ENCODE measurements around the gene ATP6V1C2. TPM values are rescaled to one million over a fixed set of nuclear protein-coding genes. Genes with fewer than 3 reads are reported as not detected.

Gene ATP6V1C2
- total RNA-seq, 1 donor from 2014 or later, result 0.69 TPM

DNA sequence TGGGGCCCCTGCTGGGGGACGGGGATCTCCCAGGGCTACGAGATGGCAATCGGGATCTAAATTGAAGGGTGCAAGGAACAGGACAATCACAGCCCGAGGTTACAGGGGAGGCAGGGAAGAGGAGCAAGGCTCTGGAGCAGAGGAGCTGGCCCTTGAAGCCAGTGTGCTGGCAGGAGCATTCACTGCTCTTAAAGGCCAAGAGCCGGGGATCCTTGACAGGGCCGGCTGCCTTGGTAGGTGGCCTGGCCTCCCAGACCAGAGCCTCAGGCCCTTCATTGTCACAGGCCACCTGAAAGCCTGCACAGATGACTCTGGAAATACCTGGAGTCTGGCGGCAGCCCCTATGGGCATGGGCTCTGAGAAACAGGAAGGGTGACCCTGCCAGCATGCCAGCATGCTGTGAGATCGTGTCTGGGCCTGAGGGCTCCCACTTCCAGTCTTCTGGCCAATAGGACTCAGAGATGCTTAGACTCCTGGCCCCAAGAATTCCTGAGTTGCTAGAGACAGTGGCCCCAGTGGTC lies 52.5 kb downstream of the ATP6V1C2 start:
- TF ChIP-seq, protein P1, sequence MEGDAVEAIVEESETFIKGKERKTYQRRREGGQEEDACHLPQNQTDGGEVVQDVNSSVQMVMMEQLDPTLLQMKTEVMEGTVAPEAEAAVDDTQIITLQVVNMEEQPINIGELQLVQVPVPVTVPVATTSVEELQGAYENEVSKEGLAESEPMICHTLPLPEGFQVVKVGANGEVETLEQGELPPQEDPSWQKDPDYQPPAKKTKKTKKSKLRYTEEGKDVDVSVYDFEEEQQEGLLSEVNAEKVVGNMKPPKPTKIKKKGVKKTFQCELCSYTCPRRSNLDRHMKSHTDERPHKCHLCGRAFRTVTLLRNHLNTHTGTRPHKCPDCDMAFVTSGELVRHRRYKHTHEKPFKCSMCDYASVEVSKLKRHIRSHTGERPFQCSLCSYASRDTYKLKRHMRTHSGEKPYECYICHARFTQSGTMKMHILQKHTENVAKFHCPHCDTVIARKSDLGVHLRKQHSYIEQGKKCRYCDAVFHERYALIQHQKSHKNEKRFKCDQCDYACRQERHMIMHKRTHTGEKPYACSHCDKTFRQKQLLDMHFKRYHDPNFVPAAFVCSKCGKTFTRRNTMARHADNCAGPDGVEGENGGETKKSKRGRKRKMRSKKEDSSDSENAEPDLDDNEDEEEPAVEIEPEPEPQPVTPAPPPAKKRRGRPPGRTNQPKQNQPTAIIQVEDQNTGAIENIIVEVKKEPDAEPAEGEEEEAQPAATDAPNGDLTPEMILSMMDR (IDR thresholded peaks at IDR 0.05; ENCODE audit: borderline replicate concordance), result no peak
- intact Hi-C loops (cut with micrococcal nuclease), result no loop called here
- Histone ChIP-seq H3K27ac (replicated peaks) (peak overlapping the region; percentile 80), H3K36me3 (peaks cover 16% of the 10 kb centered on the region), H3K4me3 (no peak overlapping the region), H3K4me1 (peaks cover 33% of the 10 kb centered on the region), H3K9me3 (replicated peaks) (no peaks in the 10 kb centered on the region), H3K27me3 (ENCODE audit: low read depth) (no peaks in the 10 kb centered on the region)
- DNase-seq, result no peak

DNA sequence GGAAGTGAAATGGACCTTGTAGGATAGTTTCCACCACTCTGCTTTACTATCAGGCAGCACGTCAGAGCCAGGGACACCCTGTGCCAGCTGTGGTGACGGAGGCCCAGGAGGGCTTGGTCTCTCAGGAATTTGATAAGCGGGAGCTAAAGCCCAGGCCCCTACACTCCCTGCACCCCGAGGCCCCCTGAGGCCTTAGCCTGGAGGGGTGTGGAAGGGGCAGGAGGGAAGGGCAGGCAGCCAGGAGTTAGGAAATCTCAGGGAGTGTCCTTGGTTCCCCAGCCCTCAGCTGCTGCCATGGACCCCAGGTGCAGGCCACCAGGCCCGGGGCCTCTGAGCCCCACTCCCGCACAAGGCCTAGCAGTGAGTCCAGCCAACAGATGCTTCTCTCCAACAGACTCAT lies 53.0 kb downstream of the ATP6V1C2 start:
- Histone ChIP-seq H3K4me1 (peaks cover 33% of the 10 kb centered on the region), H3K4me3 (no peak overlapping the region), H3K9me3 (replicated peaks) (no peaks in the 10 kb centered on the region), H3K36me3 (peaks cover 16% of the 10 kb centered on the region), H3K27me3 (ENCODE audit: low read depth) (no peaks in the 10 kb centered on the region), H3K27ac (replicated peaks) (peak overlapping the region; percentile 80)
- TF ChIP-seq, protein P1 (IDR thresholded peaks at IDR 0.05; ENCODE audit: borderline replicate concordance), result no peak
- DNase-seq, result peak; percentile 34
- intact Hi-C loops (cut with micrococcal nuclease), result no loop called here

DNA sequence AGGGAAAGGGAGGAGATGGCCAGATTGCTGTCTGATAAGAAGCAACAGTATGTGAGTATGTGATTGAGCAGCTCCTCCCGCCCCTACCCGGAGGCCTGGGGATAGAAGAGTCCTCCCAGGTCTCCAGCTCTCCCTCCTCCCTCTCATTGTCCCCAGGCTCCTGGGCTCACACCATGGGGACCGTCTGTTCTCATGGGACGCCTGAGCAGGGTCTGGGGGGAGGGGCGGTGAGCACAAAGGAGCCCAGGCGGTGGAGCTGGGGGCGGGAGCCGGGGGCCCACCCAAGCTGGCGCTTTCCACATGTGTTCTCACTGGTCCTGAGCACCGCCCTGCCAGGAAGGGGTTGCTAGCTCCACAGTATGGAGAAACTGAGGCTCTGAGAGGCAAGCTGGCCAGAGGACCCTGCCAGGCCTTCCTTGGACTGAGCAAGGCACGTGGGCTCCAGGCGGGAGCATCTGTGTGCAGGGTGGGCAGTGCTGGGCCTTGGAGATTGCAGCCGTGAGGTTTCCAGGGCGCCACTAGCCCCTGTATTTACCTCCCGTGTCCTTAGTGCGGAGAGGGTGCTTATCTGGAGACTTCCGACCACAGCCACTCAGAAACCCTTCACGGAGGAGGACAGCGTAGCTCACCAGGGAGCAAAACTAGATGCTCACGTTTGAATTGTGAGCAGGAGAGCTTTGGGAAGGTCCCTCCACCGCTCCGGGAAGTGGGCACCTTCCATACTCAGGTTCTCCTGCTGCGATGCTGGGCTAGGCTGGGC lies 53.8 kb downstream of the ATP6V1C2 start:
- Histone ChIP-seq H3K27me3 (ENCODE audit: low read depth) (no peaks in the 10 kb centered on the region), H3K4me1 (peaks cover 33% of the 10 kb centered on the region), H3K4me3 (no peak overlapping the region), H3K36me3 (peaks cover 24% of the 10 kb centered on the region), H3K27ac (replicated peaks) (peak overlapping the region; percentile 80), H3K9me3 (replicated peaks) (no peaks in the 10 kb centered on the region)
- TF ChIP-seq, protein P1 (IDR thresholded peaks at IDR 0.05; ENCODE audit: borderline replicate concordance), result no peak
- DNase-seq, result no peak
- intact Hi-C loops (cut with micrococcal nuclease), result no loop called here

DNA sequence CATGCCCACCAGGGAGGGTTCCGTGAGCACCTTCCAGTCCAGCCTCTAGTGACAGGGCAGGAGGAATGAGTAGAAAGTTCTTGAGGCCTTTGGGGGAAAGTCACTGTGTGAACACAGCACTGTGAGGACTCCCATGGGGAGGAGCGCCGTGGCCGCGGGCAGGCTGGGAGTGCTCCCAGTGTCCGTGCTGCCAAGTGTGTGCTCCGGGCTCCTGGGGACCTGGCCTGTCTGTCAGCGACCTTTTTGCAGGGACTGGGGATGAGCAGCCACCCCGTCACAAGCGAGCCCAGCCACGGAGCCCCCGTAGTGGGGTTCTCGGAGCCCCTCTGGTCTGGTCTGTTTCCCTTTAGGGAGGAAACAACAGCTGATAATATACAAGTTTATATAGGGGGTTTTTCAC lies 54.4 kb downstream of the ATP6V1C2 start:
- no peak overlapping the region for H3K27ac ChIP-seq (replicated peaks)
- H3K4me3 ChIP-seq, result no peak overlapping the region
- no peak for DNase-seq
- H3K36me3 ChIP-seq, result peaks cover 31% of the 10 kb centered on the region
- H3K27me3 ChIP-seq (ENCODE audit: low read depth), result no peaks in the 10 kb centered on the region
- H3K9me3 ChIP-seq (replicated peaks), result no peaks in the 10 kb centered on the region
- H3K4me1 ChIP-seq, result peaks cover 33% of the 10 kb centered on the region
- intact Hi-C loops (cut with micrococcal nuclease), result no loop called here
- TF ChIP-seq, protein P1 (IDR thresholded peaks at IDR 0.05; ENCODE audit: borderline replicate concordance), result no peak

DNA sequence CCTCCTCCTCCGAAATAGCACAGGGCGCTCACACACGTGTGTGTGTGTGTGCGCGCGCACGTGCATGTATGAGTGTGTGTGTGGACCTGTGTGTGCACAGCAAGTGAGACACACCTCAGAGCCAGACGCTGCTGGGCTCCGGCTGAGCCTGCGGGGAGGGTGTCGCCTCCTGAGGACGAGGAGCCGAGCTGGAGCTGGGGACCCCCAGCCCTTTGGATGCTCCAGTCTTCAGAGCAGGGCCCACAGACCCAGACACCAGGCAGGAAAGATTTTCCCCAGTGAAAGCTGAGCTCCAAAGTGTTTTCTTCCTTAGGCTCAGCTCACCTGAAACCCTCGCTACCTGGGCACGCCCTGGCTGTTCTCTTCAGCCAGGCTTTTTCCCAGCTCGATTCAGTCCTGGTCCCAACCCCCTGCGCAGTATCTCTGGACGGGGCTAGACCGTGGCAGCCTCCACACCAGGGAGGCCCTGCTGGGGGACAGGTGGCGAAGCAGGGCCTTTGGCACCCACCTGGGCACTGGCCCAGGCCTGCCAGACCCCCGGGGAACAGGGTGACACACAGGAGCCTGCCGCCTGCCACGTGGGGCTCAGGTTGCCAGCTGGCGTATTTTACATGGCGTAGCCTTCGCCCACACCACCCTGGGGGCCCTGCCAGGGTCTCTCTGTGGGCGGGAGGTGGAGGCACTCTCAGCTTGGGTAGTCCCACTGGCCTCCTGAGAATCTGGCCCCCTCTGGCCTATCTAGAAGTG lies 55.0 kb downstream of the ATP6V1C2 start:
- intact Hi-C loops (cut with micrococcal nuclease), result no loop called here
- TF ChIP-seq, protein P1 (IDR thresholded peaks at IDR 0.05; ENCODE audit: borderline replicate concordance), result no peak
- H3K4me3 ChIP-seq, result no peak overlapping the region
- no peaks in the 10 kb centered on the region for H3K27me3 ChIP-seq (ENCODE audit: low read depth)
- H3K27ac ChIP-seq (replicated peaks), result no peak overlapping the region
- no peak for DNase-seq
- no peaks in the 10 kb centered on the region for H3K9me3 ChIP-seq (replicated peaks)
- H3K4me1 ChIP-seq, result peaks cover 33% of the 10 kb centered on the region
- H3K36me3 ChIP-seq, result peaks cover 36% of the 10 kb centered on the region
